GM19239 (cell line): ENCODE data around the gene ANKRD34A.

Source experiments
- DNase-seq: peaks from one replicate; pipeline ENCODE4 v3.0.0; 2011; ENCODE audit warnings: low spot score; ENCODE audit not compliant: insufficient read length
- FAIRE-seq: peaks from 2 replicates; lab custom pipeline; 2011; peaks lifted over from hg19 to GRCh38; lab: Jason Lieb, UNC

Gene ANKRD34A

GRCh38 chr1:145991735-145992412 is 27.5 kb upstream of the ANKRD34A start:
- FAIRE-seq = no peak
- no peak for DNase-seq

- DNase-seq (no peak), FAIRE-seq (no peak)
These were observed 26.0 kb upstream of the ANKRD34A start for GRCh38 chr1:145990249-145990855.

GRCh38 chr1:145988773-145989172 is 24.4 kb upstream of the ANKRD34A start:
- DNase-seq = no peak
- no peak for FAIRE-seq

GRCh38 chr1:145987926-145988325 is 23.6 kb upstream of the ANKRD34A start:
- no peak for DNase-seq
- FAIRE-seq = no peak

- FAIRE-seq = no peak
- DNase-seq = no peak
These were observed 22.2 kb upstream of the ANKRD34A start for GRCh38 chr1:145986551-145986950.

- FAIRE-seq (no peak), DNase-seq (no peak)
These were observed 21.4 kb upstream of the ANKRD34A start for GRCh38 chr1:145985502-145986439.

- no peak for FAIRE-seq
- DNase-seq = no peak
These were observed 20.7 kb upstream of the ANKRD34A start for GRCh38 chr1:145985129-145985501.

GRCh38 chr1:145983960-145984830 is 19.8 kb upstream of the ANKRD34A start:
- no peak for DNase-seq
- FAIRE-seq = no peak

GRCh38 chr1:145983206-145983675 is 18.9 kb upstream of the ANKRD34A start:
- no peak for FAIRE-seq

GRCh38 chr1:145982010-145982723 is 17.8 kb upstream of the ANKRD34A start:
- DNase-seq = no peak
- no peak for FAIRE-seq

More at GRCh38 chr1:145983206-145983675, 18.9 kb upstream of the ANKRD34A start:
- no peak for DNase-seq

GRCh38 chr1:145980457-145980994 is 16.2 kb upstream of the ANKRD34A start:
- FAIRE-seq = no peak
- no peak for DNase-seq

- no peak for DNase-seq
- peak; percentile 44 for FAIRE-seq
These were observed 15.5 kb upstream of the ANKRD34A start for GRCh38 chr1:145979746-145980456.

GRCh38 chr1:145978854-145979745 is 14.7 kb upstream of the ANKRD34A start:
- peak; percentile 97 for FAIRE-seq
- DNase-seq = peak; percentile 78

GRCh38 chr1:145978471-145978853 is 14.1 kb upstream of the ANKRD34A start:
- FAIRE-seq (no peak), DNase-seq (no peak)

GRCh38 chr1:145977486-145978470 is 13.4 kb upstream of the ANKRD34A start:
- DNase-seq (peak; percentile 69), FAIRE-seq (peak; percentile 65)

- DNase-seq (no peak), FAIRE-seq (no peak)
These were observed 12.6 kb upstream of the ANKRD34A start for GRCh38 chr1:145977016-145977415.
